Activated effector memory CD4-positive, alpha-beta T cell treated with Interleukin-2 at 50 U/mL for 16 hours (primary cell): Measurements from ENCODE around the gene PRDM11.
"Not testable (repeated sequence)": the region's sequence is repeated elsewhere in the genome, so short reads cannot be mapped to it uniquely, and the experiment has no call there.

Source experiments
- DNase-seq: peaks from one replicate; pipeline ENCODE4 v3.0.0-alpha.2; 2020

The PRDM11 gene

DNA sequence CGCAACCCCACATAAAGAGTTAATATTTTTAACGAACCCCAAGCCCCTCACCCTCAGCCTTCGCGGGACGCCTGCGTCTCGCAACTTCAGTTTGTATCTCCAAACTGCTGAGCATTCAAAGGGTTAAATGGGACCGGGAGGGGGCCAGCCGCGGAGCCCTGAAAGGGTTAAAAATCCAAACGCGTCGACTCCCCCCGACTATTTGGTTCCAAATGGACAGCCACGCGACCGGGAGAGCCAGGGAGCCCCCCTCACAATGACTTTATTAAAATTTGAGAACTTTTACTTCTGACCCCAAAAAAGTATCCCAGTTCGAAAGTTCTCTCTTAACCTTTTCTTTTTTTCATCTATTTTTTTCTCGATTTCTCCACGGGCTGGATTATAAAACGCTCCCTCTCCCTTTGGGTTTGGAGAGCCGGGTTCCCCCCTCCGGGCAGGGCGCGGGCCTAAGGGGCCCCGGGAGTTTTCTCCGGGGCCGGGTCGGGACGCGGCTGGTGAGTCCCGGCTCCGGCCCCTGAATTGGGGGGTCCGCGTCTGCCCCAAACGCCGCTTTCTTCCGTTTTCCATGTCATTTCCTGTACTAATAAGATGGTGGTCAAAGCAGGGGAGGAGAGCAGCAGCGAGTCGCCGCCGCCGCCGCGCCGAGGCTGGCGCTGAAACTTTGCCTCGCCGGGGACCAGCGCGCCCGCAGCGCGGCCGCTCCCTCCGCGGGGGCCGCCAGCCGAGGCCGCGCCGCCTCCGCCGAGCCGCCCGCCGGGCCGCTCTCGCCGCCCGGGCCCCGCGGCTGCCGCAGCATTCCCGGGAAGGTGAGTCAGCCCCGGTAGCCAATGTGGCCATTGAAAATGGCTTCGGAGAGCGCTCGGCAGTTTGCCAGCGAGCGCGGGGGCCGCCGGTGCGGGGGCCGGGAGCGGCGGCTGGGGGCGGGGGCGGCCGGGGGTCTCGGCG is at the start of gene PRDM11:
Gene PRDM11 (plus strand): TSS at position 568 of the 945 bp plus-strand sequence. CDS start 35,128 bp downstream, outside the sequence.
- DNase-seq = no peak

DNA sequence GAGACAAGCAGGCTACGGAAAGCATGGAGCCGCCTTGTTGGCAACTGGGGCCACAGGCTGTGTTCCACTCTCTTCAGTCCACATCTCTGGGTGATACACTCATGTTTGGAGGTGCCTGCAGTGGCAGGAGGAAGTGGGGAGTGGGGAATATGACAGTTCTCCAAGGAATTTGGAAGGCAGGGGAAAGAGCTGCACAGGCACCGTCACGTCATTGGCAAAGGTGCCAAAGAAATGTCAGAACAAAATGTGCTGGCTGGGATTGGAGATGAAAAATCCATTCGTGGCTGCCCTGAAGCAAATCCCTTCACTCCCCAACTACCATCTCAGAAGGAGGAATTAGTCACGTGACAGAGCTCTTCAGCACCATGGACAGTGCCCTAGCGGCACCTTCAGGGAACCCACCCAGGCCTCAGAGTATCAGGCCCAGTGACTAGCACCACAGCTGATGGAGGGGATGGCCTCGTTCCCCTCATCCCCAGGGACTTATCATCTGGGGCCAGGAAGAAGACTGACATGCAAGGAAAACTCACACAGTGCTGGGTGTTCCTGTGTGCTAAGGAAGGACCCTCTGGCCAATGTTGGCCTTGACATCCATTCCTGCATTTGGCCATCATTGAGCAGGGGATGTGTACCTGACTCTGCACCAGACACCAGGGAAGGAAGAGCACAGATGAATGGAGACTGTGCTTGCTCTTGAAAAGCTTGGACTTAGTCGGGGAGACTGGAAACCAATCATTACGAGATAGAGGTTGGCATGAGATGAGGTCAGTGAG is 48.5 kb upstream of the PRDM11 start:
- no peak for DNase-seq

GRCh38 chr11:45098929-45099328 is 47.5 kb upstream of the PRDM11 start:
- DNase-seq = no peak

DNA sequence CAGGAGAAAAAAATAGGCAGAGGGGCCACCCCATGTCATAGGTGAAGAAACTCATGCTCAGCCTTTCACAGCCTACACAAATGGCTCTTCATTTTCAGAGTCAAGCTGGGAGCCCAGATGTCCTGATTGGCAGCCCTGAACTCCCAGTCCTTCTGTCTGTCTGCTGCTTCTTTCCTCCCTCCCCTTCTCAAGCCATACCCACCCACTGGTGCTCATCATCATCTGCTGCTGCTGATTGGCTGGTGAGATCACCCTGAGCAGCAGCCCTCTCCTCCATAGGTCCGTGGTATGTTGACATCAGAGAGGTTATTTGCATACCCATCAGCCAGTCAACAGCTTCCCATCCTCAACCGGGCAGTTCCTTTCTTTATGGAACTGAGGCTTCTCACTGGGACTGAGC is 46.1 kb upstream of the PRDM11 start:
- no peak for DNase-seq

DNA sequence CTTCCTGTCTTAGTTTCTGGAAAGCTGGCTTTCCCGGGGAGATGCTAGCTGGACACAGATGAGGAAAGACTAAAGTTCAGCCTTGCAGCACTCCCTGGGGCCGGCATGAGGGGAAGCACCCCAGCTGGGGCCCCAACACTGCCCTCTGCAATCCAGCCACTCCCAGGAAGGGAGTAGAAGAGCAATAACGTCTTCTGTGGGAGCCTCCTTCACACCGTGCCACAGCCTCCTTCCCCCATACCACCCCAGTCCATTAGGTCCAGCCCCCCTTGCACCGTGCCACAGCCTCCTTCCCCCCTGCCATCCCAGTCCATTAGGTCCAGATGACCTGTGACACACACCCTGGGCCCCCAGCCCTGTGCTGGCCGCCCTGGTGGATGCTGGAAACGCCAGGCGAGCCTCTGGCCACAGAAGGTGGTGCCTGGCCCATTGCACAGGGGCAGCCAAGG is 44.1 kb upstream of the PRDM11 start:
- DNase-seq = no peak

DNA sequence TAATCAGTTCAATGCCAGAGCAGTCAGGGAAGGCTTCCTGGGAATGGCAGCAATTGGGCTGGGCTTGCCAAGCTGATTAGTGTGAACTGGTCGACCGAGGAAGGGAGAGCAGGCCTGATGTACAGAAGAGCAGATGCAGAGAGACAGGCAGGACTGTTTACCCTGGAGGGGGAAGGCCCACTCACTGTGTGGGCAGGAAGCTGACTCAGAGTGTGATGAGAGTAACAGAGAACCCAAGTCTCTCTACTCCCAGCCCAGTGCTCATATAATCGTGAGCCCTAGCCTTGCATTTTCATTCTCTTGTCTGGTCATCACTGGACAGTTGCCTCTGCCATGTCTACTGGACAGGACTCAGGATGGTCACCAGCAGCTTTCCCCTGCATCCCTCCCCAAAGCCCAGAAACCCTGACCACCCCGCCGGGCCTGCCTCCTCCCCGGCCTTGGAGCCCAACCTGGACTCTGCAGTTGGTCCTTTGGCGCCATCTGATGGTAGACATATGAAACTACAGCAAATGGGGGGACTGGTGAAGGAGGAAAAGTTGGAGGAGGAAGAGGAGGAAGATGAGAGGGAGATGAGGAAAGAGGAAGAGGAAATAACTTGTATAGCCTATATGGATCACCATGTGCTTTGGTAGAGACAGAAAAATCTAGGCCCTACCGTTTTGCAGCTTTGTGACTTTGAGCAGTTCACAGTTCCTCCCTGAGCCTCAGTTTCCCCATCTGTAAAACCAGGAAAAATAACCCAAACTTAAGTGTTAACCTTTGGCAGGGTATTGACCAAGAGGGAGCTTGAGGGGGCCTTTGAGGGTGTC is 43.4 kb upstream of the PRDM11 start:
- peak; percentile 62 for DNase-seq

DNA sequence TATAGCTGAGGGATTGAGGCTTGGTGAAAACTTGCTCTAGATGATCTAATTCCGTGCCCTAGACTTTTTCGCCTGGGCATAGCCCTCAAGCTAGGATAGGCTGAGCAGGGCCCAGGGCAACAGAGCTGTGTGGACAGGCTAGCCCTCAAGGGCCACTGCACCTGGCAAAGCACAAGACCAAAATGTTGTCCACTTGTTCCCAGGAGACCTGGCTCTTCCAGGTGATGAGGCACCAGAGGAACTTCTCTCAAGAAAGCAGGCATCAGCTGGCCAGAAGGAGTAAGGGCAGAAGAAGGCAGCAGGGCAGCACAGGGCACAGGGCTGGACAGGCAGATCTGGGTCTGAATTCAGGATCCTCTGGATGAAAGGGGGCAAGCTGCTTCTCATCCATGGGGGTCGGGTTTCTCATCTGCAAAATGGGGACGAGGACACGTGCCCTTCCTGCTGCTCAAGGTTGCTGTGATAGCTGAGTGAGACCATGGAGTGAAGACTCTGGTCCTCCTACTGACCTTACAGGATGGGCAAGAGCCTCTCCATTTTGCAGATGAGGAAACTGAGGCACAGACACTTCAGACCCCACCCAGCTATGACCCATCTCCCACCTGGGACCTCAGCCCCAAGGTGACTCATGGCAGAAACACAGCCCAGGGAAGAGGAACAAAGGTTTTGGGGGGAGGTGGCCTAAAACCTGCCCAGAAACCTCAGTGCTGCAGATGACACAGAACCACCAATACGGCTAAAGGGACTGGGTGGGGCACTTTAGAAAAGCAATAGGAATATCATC is 42.2 kb upstream of the PRDM11 start:
- DNase-seq = no peak

DNA sequence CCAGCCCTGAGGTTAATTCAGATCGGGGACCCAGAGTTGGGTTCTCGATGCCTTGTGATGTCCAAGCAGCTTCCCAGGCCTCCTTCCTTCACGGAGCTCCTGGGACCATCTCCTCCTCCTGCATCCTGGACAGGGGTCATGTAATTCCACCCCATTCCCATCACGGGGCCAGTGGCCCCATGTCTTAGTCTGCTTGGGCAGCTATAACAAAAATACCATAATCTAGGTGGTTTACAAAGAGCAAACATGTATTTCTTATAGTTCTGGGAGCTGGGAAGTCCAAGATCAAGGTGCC is 41.7 kb upstream of the PRDM11 start:
- no peak for DNase-seq

GRCh38 chr11:45105233-45105983 is 41.0 kb upstream of the PRDM11 start:
- DNase-seq = peak; percentile 44

DNA sequence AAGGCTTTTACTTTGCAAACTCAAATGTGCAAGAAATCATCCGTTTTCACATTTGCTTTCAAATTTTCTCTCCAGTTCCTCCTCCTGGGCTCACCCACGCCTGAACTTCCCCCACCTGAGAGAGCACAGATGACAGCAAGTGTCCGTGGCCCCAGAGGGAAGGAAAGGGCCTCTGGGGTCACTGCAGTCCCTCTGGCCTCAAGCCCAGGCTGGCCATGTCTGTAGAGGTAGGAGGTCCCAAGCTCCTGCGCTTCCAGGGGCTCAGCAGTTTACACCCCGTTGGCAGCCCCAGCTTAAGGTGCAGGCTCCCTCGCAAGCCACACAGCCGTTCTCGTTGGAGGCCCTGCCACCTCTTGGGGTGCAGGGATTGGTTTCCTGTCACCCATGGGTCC is 40.5 kb upstream of the PRDM11 start:
- DNase-seq = no peak

- no peak for DNase-seq
These were observed 40.0 kb upstream of the PRDM11 start for GRCh38 chr11:45106440-45106839.

- DNase-seq = no peak
These were observed 39.4 kb upstream of the PRDM11 start for GRCh38 chr11:45107029-45107428.

GRCh38 chr11:45108070-45109064 is 38.1 kb upstream of the PRDM11 start:
- no peak for DNase-seq

DNA sequence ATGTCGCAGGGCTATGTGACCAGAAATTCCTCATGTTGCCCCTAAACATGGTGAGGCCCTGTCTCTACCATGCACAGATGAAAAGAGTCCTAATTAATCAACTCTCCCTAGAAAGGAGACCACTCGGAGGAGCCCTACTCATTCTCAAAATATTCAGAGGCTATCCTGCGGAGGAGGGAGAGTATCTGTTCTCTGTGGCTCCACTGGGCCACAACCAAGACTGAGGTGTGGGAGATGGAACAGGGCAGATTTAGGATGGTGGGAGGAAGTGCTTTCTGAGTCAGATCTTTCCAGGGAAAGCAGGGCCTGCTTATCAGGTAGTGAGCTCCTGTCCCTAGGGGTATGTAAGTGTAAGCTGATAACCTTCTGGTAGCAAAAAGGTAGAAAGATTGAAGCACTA is 37.0 kb upstream of the PRDM11 start:
- no peak for DNase-seq

GRCh38 chr11:45110562-45110961 is 35.9 kb upstream of the PRDM11 start:
- DNase-seq = no peak

- DNase-seq = no peak
These were observed 32.6 kb upstream of the PRDM11 start for GRCh38 chr11:45113807-45114206.

DNA sequence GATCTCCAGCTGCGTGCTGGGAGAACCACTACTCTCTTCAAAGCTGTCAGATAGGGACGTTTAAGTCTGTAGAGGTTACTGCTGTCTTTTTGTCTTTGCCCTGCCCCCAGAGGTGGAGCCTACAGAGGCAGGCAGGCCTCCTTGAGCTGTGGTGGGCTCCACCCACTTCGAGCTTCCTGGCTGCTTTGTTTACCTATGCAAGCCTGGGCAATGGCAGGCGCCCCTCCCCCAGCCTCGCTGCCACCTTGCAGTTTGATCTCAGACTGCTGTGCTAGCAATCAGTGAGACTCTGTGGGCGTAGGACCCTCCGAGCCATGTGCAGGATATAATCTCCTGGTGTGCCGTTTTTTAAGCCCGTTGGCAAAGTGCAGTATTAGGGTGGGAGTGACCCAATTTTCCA is 18.6 kb upstream of the PRDM11 start:
- DNase-seq = not testable (repeated sequence)

DNA sequence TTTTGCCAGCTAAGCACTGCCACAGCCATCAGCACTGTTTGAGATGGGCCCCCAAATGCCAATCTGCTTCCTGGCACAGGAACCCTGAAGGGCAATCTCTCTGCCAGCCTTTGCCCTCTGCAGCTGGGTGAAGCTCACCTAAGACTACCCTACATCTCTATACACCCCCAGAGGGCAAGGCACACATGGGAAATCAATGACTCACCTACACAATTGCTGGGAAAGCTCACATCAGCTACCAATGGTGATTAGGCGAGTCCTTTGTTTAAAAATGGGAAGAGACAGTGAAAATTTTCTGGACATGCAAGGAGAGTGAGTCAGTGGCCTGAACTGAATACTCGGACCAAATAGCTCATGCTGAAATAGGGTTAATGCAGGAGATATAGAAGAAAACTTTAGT is 12.6 kb upstream of the PRDM11 start:
- no peak for DNase-seq

GRCh38 chr11:45141171-45141570 is 5.3 kb upstream of the PRDM11 start:
- DNase-seq = no peak

DNA sequence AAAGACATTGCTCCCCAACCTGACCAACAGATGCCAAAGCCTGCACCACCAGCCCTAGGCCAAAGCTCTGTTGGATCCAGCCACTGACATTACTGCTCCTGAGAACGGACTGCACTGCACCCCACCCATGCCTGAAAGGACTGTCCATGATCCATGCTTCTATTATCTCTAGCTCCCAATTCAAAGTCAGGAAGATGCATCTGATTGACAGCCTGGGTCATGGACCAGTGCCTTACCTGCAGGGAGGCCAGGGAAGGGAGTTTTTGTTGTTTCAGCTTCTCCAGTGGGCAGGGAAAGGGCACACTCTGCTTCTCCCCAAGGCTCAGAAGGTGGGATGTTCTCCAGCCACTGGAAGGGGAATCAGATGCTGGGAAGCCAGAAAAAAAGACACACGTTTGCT is 4.8 kb upstream of the PRDM11 start:
- DNase-seq = no peak
